AG04450 (cell line): ENCODE results near the gene ASF1A. TPM values are rescaled to one million over a fixed set of nuclear protein-coding genes. Genes with fewer than 3 reads are reported as not detected.

Experiments
- CTCF ChIA-PET: fragments of 300-600, 350-600 bp; formaldehyde crosslinking; extraction: SDS; loops from one replicate; lab custom pipeline; 2022; ENCODE audit warnings: antibody characterized with exemption, inconsistent platforms; lab: Charles Lee
- POLR2A ChIA-PET: fragments of 350-600 bp; formaldehyde crosslinking; extraction: SDS; loops from one replicate; lab custom pipeline; 2021; ENCODE audit warnings: antibody characterized with exemption, inconsistent platforms; lab: Yijun Ruan, JAX
- DNase-seq: peaks from one replicate; pipeline ENCODE4 v3.0.0-alpha.2; 2011; ENCODE audit warnings: low read depth, low spot score
- H3K27ac ChIP-seq: one replicate; pipeline ENCODE4 v1.5.1; 2012; ENCODE audit warnings: low read depth, low read length, control low read depth
- H3K27me3 ChIP-seq: one replicate; pipeline ENCODE4 v1.6.0; 2012; ENCODE audit warnings: low read length; ENCODE audit not compliant: control insufficient read depth, insufficient read depth
- H3K4me3 ChIP-seq: 2 replicates; pipeline ENCODE4 v1.5.1; 2011; ENCODE audit warnings: mild to moderate bottlenecking, low read depth, low read length, control low read depth
- H3K9me3 ChIP-seq: 2 replicates; pipeline ENCODE4 v1.5.1; 2012; ENCODE audit warnings: low read length; ENCODE audit not compliant: control insufficient read depth, insufficient read depth
- CTCF ChIP-seq: IDR thresholded peaks from 2 replicates; pipeline ENCODE4 v1.5.1; 2011; ENCODE audit warnings: low read depth, low read length, control low read depth, inconsistent platforms
- polyA plus RNA-seq: library from polyadenylated mRNA; depleted of rRNA; stranded (reverse); fragments of >200 nt; gene quantifications from 2 replicates; pipeline ENCODE4 v1.2.3, GENCODE V29; 2011

ASF1A gene
- polyA plus RNA-seq, 1 experiment, result 29.4 TPM

- ChIA-PET POLR2A (no interaction called here), CTCF (no interaction called here)
- Histone ChIP-seq H3K9me3 (no peaks in the 10 kb centered on the region), H3K4me3 (no peak overlapping the region), H3K27ac (no peak overlapping the region), H3K27me3 (no peaks in the 10 kb centered on the region)
- no peak for TF ChIP-seq CTCF
- no peak for DNase-seq
Observed at GRCh38 chr6:118923035-118923434, 29.1 kb downstream of the ASF1A start.

DNA sequence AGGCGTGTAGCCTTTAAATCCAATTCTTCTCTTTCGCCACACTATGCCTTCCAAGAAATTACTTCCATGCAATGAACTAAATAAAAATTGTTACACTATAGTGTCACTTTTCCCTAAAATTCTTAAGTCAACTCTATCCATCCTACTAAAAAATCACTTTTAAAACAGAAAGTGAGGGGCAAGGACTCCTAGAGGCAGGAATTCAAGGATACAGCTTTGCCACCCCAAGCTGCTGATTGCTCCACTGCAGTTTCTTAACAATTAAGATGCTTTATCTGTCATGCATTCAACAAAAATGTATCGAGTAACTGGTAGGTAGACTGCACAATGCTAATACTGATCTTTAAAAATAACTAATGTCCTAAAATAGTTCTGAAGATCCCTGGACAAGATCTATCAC lies 36.7 kb downstream of the ASF1A start:
- Histone ChIP-seq H3K27me3 (no peaks in the 10 kb centered on the region), H3K9me3 (no peaks in the 10 kb centered on the region), H3K4me3 (no peak overlapping the region), H3K27ac (no peak overlapping the region)
- peak; percentile 32; the same call in 1 of the 2 replicates for TF ChIP-seq CTCF
- POLR2A ChIA-PET, result no interaction called here
- CTCF ChIA-PET, result no interaction called here
- DNase-seq, result no peak

DNA sequence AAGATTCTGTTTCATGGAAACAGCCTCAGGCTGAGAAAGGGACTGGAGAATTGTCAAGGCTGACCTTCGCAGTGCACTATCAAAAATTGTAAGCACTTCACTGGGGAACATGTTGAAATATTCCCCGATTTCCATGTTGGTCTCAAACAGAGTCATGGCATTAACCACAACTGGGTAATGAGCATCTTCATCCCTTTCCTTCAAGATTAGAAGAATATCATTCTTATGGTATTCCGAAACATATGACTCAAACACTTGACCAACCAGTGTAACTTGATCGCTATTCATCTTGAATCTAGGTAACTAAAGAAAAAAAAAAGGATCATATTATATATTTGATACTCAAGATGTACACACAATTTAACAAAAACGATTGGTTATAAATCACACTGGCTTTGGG lies 37.5 kb downstream of the ASF1A start:
- H3K27me3 ChIP-seq, result no peaks in the 10 kb centered on the region
- no peak overlapping the region for H3K4me3 ChIP-seq
- TF ChIP-seq CTCF, result no peak
- no peak for DNase-seq
- no peak overlapping the region for H3K27ac ChIP-seq
- CTCF ChIA-PET, result no interaction called here
- POLR2A ChIA-PET, result no interaction called here
- H3K9me3 ChIP-seq, result no peaks in the 10 kb centered on the region

DNA sequence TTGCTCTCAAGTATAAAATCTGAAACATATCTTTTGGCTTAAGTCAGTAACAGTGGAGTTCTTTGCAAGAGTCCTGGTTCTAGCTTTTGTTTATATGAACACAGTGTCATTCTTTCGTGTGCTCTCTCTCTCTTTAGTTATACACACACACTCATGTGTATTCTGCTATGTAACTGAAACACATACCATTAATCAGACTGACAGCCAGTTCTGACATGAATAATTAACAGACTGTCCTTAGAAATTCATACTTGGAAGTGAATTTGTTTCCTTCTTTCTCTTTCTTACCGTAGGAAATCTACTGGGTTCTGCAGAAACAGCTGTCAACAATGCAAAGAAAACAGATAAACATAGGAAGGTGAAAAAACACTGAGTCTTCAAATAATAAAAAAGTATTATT lies 38.5 kb downstream of the ASF1A start:
- H3K27me3 ChIP-seq, result no peaks in the 10 kb centered on the region
- TF ChIP-seq CTCF, result no peak
- POLR2A ChIA-PET, result no interaction called here
- CTCF ChIA-PET, result no interaction called here
- H3K27ac ChIP-seq, result no peak overlapping the region
- no peak for DNase-seq
- no peaks in the 10 kb centered on the region for H3K9me3 ChIP-seq
- H3K4me3 ChIP-seq, result no peak overlapping the region

DNA sequence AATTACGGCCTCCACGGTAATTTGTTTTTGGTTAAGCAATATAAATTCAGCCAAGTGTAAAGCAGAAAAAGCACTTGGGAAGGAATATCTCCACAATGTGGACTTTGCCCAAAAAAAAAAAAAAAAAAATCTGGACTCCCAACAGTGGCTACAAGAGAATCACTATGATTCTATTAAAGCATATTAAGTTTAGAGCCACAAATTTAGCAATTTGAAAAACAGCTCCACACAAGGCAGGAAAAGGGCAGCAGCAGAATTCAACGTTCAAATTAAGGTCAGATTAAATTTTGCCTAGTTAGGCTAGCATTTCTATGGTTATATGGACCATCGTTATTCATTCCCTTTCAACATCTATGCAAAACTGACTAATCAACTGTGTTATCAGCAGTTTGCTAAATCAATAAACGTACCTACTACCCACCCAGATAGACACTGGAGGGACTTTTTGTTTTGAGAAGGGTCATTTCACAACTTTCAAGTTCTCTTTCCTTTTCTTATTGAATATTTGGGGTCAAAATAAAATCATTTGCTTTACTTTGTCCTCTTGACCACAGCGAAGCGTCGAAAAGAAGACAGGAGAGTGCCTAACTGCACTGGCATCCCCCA lies 40.0 kb downstream of the ASF1A start:
- Histone ChIP-seq H3K4me3 (peak overlapping the region; percentile 83), H3K27ac (no peak overlapping the region), H3K27me3 (no peaks in the 10 kb centered on the region), H3K9me3 (no peaks in the 10 kb centered on the region)
- no peak for DNase-seq
- ChIA-PET POLR2A (interaction anchor here (1.0 kb wide), 1 partner anchor 37 kb away, joined by 5 read pairs; no protein-coding TSS in a partner anchor), CTCF (interaction anchor here (1.1 kb wide), 1 partner anchor 195 kb away, joined by 3 read pairs; no protein-coding TSS in a partner anchor)
- TF ChIP-seq CTCF, result no peak
